ENCODE results near the gene CDS2. TPM values are rescaled to one million over a fixed set of nuclear protein-coding genes. Genes with fewer than 3 reads are reported as not detected.

Gene CDS2
- total RNA-seq, 1 donor from 2014 or later, result 20.6 TPM

DNA sequence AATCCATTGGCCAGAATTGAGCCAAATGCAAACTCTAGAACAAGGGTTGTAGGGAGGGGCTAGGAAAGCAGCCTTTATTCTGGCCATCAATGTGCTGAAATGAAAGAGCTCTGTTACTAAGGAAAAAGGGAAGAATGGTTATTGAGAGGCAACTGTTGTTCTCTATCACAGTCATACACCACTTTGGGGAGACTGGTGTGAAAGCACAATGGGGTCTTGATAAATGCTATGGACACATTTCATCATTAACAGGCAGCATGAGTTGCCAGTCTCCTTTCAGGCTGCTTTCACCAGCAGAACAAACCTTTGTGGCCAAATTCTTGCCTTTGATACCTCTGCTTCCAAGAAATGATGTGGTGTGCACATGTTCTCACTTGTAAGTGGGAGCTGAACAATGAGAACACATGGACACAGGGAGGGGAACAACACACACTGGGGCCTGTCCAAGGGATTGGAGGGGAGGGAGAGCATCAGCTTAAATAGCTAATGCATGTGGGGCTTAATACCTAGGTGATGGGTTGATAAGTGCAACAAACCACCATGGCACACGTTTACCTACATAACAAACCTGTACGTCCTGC is 86.2 kb downstream of the CDS2 start:
- no peak for DNase-seq

GRCh38 chr20:5214826-5215225 is 88.0 kb downstream of the CDS2 start:
- DNase-seq, result no peak

- no peak for DNase-seq
Measured at GRCh38 chr20:5215672-5216304, 89.0 kb downstream of the CDS2 start.

DNA sequence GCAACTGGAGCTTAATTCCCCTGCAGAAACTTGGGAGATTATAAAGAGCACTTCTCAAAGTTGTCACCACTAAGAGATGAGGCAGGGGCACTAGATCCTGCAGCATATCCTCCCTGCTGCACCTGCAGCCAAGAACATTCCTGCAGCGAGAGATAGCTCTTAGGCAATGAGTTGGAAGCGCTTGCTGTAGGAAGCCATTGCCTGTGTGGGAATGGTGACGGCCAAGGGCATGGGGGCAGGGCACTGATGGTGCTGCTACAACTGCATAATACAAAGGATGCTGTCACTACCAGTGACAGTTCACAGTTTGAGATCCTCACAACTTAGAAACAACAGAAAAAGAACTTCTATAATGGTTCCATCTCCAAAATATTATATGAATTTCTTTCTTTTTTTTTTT is 89.9 kb downstream of the CDS2 start:
- no peak for DNase-seq

DNA sequence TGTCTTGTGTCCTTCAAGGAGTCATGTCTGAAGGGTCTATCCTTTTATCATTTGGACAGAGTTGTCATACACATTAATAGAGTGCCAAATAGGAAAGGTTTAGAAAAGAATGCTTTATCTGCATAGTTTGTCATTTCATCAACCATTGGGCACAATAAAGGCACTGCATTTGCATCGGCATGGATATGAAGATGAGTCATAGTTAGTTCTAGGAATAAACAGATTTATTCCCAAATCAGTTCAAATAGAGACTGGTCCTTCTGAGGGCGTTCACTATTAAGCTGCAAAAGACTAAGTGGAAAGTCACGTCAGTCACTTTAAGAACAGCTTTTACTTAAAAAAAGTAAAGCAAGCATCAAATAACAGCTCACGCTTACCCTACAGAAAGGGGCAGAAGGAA is 90.8 kb downstream of the CDS2 start:
- DNase-seq, result no peak

GRCh38 chr20:5220321-5221060 is 93.7 kb downstream of the CDS2 start:
- no peak for DNase-seq

DNA sequence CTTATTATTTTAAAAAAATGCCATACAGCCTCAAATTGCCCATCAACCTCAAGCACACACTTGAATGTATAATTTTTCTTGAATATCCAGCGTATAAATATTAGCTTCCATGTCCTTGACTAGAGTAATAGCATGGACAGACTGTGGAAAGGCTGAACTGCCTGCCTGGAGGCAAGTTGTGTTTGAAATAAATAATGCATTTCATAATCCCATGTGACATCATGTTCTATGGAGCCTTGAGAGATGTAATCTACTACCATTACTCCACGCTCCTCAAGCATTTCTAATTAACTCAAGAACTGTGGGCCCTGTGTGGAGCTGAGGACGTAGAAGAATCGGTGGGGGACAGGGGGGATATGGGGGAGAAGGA is 94.2 kb downstream of the CDS2 start:
- DNase-seq, result no peak

DNA sequence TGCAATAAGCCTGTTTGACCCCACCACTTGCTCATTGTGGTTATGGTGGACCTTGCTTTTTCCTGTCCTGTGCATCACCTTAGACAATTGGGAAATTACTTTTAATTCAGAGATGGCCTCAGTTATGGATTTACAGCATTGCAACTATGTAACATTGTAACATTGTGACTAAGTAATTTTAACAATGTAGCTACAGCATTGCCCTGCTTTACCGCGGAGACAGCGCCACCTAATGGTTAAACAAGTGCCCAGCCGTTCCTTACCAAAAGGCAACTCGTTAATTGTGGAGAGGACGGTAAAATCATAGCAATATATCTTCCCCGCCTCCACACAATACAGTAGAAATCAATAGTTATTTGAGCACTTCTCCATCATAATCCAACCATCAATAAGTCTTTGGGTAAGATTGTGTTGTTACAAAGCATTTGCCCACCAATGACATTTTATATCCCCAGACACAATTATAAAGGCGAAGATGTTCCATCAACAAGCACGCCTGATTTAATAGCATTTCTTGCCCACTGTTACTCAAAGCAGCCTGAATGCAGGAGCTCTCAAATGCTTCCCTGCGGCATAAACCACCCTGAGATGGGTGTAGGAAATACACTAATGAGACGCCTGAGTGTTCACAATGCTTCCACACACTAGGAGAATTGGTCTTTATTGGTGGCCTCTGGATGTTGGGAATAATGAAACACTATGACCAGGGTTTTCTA is 96.3 kb downstream of the CDS2 start:
- DNase-seq, result no peak

GRCh38 chr20:5230544-5230943 is 103.7 kb downstream of the CDS2 start:
- no peak for DNase-seq

GRCh38 chr20:5234158-5234557 is 107.3 kb downstream of the CDS2 start:
- DNase-seq, result no peak

DNA sequence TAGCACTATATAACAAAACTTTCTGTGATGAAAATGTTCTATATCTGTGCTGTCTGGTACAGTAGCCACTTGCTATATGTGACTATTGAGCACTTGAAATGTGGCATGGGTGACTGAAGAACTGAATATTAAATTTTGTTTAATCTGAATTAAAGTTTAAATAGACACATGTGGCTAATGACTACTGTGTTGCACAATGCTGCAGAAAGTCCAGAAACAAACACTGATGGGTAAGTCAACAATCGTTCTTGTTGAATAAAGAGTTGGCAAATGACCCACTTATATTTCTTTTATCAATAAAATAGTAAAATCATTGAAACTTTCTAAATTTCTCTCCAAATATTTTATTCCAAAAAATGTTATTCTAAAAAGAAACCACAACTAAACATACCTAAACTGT is 108.2 kb downstream of the CDS2 start:
- no peak for DNase-seq

Small RNA genes lying within 50 kb of the gene (small RNA-seq; reads per million reads assigned to genes)
- gene RF00019 (ENCODE audit: low replicate concordance) (not detected), gene RF00568 (ENCODE audit: low replicate concordance) (not detected), gene RNA5SP474 (ENCODE audit: low replicate concordance) (not detected)

Other genes with a start within 250 kb of the CDS2 start
- gene SLC23A2, start 125.5 kb upstream of the CDS2 start, total RNA-seq, result 13.4 TPM
- 71.5 TPM for gene TMEM230, start 13.9 kb upstream of the CDS2 start, total RNA-seq
- 56.2 TPM for gene PCNA, start 7.0 kb upstream of the CDS2 start, total RNA-seq
- not detected for gene PROKR2, start 189.9 kb downstream of the CDS2 start, total RNA-seq